ENCODE data around the gene GIT1.
"Not testable (repeated sequence)": the region's sequence is repeated elsewhere in the genome, so short reads cannot be mapped to it uniquely, and the experiment has no call there.

The GIT1 gene

DNA sequence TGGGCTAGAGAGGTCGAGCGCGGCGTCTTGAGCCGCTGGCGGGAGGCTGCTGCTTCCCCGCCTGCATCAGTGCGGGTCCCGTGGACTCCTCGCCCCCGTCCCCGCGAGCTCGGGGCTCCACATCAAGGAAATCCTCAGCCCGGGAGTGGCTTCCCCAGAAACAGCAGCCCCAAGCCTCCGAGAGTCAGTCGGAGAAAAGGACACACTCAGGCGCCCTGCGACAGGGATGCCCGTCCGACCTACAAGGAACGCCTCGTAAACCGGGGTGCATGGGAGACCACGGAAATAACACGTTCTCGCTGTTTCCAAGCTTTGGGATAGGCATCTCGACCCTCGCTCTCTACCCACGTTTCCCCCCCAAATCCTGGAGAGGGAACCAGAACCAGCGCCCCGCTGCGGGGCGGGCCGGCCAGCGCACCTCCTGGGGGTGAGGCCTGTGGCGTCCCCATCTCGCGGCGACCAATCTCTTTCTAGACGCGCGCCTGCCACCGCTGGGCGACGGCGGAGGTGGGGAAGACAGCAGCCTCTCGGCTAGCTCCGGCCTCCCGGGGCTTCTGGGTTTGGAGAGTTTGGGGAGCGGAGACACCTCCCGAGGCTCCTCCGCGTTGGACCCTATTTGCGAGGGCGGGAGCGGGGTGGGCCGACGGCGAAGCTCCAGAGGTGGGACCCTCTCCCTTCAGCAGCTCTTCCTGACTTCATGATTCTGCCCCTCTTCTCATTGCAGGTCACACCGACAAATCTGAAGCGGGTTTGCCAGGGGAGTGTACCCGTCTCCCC lies 21.7 kb downstream of the GIT1 start:
- peak; percentile 82 for DNase-seq (ENCODE audit: low spot score)

DNA sequence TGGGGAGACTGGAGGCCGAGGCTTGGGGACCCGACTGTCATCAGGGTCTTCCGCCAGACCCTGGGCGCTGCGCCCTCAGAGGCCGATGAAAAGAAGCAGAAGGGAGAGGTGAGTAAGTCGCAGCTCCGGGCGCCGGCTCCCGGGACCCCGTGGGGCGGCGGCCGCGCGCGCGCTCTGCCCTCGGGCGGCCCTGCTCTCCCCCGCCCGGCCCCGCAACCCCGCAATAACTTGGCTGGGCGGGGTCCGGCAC lies 22.2 kb downstream of the GIT1 start:
- DNase-seq (ENCODE audit: low spot score), result peak; percentile 41

DNA sequence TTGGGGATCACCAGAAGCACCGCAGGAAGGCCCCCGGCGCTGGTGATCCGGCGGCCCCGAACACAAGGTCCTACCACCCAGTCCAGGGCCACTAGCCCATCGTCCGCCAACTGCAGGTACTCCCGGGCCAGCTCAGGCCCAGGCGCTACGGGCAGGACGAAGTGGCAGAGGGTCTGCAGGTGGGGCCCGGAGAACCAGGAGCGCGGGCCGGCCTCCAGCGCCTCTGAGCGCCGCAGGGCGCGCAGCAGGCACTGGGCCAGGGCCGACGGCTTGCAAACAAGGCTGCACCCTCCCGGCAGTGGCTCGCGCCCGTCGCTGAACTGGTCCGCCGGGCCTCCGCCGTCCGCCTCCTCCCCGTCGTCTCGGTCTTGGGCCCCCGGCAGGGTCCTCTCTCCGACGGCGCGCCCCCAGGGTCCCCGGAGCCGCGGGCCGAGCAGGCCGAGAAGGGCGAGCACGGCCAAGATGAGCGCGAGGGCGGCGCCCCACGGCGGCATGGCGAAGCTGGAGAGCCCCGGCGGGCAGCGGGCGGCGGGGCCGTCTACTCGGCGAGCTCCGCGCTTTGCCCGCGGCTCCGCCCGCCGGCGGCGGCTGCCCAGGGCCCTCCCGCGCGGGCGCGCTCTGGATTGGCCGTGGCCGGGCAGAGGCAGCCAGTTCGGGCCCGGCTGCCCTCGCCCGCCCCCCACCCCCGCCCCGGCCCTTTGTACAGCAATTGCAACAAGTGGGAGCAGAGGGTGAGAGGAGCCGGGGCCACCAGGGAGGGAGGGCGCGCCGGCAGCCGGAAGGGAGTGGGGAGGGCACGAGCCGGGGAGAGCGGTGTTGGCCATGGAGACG lies 22.8 kb downstream of the GIT1 start, which contains the start of gene ABHD15:
Gene ABHD15 (minus strand): TSS at position 565 of the 831 bp plus-strand sequence. CDS start 71 bp downstream, at position 494.
- DNase-seq (ENCODE audit: low spot score), result peak; percentile 76

DNA sequence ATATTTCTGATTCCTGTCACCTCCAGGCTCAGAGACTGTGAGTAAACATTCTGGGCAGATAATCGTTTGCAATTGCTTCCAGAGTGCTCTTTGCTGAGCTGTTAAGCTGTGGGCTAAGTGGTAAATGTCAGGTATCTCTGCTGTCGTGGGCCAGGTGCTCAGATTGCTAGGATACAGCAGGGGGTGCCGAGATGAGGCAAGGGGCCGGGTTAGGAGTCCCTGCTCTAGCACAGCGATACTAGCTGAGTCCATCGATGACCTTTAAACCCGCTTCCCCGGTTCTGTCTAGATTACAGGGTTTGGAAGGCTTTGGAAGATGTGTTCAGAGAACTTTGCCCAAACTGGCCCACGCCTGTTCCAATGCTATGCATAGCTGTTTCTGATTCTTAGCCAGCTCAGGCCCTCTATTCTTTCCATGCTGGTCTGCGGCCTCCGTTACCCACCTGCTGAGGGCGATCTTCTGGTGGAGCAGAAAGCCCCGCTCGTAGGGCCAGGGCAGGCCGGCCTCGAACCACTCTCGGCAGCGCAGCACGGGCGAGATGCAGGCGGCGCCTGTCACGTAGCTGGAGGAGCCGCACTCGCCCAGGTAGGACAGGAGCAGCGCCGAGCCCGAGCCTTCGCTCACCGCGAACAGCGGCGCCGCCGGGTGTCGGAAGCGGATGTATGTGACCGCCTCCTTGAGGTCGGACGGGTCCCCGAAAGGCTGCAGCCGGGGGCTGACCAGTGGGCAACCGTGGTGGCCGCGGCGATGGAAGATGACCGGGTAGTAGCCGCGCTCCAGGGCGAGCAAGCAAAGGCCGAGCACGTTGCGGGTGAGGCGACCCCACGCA lies 23.6 kb downstream of the GIT1 start:
- DNase-seq (ENCODE audit: low spot score), result peak; percentile 74

DNA sequence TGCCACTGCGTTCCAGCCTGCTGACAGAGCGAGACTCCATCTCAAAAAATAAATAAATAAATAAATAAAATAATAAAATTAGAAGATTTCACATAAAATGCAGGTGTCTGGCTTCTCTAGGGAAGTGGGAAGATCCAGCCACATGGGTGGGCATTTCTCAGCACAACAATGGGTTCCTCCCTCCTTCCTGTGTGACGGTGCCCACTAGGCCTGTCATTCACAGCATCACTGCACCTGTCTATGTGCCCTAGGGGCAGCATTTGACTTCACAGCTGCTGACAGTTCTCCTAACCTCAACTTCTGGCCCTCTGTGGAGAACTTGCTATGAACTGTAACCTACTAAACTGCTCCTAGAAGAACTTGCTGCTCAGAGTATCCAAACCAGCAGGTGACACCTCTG lies 25.6 kb downstream of the GIT1 start:
- no peak for DNase-seq (ENCODE audit: low spot score)

DNA sequence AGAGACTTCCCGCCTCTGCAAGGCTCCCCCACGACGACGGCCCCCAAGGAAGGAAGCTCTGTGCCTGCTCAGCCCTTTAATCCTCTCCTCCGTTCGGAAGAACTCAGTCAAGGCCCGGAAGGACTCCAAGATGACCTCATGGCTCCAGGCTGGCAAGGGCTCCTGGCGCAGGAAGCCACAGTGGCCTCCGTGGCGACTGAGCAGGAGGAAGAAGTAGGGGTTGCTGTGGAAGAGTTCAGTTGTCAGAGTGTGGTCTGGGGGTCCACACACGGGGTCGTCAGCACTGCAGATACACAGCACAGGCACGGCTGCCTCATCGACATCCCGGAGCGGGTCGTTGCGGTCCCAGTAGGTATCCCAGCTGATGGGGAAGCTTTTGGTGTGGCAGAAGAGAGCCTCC lies 26.8 kb downstream of the GIT1 start:
- no peak for DNase-seq (ENCODE audit: low spot score)

DNA sequence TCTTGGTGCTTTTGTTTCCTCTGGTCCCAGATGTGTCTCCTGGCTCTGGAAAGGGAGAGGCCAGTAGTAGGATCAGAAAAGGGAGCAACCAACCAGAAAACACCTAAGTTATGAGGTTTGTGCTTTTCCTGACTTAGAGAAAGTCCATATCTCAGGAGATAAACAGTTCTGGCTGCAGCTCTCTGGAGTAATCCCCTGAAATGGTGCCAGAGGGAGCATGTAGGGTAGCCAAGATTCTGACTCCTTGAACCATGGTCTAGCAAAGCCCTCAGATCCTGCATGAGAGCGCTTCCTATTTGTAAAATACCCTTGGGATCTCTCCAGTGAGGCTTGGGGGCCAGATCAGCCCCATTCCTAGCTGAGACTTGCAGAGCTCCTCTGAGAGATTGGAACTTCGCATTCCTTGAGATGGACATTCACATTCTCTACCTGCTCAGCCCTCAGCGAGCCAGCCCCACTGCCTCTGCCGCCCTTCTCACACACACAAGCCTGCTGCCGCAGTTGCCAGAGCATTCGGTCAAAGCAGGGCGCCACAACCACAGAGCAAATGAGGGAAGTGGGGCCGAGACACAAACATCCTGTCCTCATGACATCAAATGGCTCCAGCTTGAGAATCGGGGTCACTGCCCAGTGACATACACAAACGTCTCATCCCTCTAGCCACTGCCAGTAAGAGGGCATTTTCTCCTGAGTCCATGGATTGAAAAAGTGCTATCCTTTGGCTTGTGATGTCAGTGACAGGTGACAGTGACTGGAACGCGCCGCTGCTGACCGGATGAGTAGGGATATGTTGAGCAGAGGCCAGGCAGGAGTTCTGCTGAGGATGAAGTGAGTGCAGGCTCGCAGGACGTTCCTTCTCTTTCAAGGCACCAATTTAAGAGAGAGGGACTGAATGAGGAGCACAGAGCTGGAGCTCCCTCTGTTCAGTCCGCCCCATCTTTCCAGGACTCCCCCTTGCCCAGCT lies 27.6 kb downstream of the GIT1 start:
- DNase-seq (ENCODE audit: low spot score), result no peak

DNA sequence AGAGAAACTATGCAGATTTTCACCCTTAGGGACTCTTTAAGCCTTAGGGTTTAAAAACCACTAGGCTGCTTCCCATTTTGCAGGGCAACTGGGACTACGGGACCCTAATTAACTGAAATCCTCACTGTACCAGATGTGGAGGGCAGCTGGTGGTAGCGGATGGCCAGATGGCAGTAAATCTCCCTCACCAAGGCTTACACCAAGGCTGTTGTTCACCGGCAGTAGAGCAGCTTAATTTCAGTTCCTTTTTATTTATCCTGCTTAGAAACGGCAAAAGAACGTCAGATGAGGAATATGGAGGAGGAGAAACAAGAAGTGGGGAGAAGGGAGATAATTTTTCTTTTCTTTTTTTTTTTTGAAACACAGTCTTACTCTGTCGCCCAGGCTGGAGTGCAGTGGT lies 29.1 kb downstream of the GIT1 start:
- no peak for DNase-seq (ENCODE audit: low spot score)

DNA sequence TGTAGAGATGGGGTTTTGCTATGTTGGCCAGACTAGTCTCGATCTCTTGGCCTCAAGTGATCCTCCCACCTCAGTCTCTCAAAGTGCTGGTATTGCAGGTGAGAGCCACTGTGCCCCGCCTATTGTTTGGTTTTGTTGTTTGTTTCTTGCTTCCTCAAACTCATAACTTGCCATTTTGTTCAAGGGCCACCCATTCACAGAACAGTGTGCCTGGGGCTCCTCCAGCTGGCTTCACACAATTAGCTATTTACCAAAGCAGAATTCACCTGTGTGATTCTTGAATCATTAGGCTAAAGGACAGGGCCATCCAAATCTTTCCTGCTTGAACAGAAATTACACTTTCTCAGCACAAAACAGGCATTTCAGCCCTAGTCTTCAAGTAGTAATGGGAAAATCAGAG lies 29.8 kb downstream of the GIT1 start:
- DNase-seq (ENCODE audit: low spot score), result no peak

DNA sequence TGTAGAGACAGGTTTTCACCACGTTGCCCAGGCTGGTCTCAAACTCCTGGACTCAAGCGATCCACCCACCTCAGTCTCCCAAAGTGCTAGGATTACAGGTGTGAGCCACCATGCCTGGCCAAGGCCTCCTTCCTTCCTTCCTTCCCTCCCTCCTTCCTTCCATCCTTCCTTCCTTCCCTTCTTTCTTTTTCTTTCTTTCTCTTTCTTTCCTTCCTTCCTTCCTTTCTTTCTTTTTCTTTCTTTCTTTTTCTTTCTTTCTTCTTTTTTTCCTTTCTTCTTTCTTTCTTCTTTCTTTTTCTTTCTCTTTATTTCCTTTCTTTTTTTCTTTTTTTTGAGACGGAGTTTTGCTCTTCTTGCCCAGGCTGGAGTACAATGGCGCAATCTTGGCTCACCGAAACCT lies 31.3 kb downstream of the GIT1 start:
- not testable (repeated sequence) for DNase-seq (ENCODE audit: low spot score)

DNA sequence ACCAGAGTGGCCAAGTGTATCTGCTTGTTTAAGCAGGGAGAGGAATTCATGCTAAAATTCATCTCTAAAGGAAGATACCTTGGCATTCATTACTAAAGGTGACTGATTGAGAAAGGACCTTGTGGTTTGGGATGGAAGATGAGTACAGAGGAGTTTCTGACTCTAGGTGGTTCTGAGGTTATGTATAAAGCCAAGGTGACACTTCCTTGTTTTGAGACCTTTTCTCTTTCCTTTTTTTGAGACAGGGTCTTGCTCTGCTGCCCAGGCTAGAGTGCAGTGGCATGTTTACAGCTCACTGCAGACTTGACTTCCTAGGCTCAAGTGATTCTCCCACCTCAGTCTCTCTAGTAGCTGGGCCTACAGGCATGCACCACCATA lies 31.7 kb downstream of the GIT1 start:
- DNase-seq (ENCODE audit: low spot score), result no peak

DNA sequence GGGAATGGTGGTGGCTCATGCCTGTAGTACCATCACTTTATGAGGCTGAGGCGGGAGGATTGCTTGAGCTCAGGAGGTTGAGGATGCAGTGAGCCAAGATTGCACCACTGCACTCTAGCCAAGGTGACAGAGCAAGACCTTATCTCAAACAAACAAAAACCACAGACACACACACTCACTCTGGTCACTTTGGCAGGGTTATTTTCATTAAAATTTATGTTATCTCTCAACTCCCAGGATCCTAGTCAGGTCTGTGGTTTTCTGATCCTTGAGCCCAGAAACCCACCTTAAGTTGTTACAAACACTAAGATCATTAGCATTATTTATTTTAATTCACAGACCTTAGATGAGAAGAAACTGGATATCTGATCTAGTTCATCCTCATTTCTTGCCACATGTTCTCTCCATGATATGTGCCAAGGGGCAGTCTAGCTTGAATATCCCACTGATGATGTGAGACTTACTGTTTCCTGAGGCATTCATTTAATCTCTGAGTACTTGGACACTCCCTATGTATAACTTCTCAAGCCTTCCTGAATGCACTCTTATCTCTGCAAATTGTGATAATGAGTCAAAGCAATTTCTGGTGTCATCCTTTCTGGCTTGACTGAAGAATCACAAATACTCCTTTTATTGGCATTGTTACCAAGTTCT lies 32.2 kb downstream of the GIT1 start:
- DNase-seq (ENCODE audit: low spot score), result no peak

DNA sequence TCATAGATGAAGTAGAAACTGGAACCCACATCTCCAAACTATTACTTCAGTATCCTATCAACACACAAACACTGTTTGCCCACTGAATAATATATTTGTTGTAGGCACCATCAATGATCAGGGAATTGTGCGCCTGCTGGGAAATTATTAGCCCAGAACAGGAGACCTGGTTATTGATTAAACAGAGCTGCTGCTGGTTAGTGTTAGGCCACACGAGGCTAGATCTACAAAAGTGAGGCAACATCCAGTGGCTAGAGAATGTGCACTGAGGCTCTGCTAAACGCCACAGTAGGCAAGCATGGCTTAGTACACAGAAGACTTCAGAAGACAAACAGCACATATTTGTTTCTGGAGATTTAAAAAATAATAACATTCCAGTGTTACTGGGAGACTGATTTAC lies 33.6 kb downstream of the GIT1 start:
- no peak for DNase-seq (ENCODE audit: low spot score)

DNA sequence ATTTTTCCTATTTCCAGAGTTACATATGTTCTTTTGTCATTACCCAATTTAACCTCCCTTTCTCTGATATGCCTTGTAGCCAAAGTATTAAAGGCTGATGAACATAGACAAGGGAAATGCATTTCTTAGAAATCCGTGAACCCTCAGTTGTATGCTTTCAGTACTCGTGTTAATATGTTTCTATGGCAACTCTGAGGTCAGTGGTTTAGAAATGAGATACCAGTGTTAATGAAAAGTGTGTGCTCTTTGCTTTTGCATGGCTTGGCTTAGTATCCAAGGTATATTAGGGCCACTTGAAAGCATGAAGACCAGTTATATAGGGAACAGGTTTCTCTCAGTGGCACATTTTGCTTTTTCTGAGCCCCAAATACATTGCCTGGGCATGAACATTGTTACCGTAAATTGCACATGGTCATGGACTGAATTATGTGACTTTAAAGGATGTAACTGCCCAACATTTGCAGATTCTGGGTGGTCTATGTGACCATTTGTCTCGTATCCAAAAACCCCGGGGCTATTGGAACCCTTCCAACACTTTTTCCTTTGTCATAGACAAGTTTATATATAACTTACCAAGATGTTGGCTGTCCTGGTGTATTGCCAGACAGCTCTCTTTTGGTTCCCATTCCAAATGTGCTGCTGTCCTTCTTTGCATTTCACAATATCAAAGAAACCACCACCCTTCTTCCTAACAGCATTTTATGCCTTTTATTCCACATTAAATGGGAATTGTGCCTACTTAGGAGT lies 40.1 kb downstream of the GIT1 start:
- DNase-seq (ENCODE audit: low spot score), result no peak

DNA sequence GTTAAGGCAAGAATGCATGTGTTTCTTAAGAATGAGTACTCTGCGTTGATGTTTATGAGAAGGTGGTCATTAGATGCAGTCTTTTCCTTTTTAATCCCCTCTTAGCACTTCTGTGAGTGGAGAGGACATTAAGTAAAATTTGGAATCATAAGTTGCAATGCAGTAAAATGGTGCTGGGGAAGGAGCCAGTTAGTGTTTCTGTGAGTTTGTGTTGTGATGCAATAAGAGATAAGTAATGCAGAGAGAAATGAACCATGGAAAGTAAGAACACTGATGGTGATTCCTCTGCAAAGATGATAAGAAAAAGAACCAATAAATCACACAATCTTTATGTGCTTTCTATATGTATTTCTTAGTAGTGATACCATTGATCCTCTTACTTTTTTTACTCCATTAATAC lies 42.6 kb downstream of the GIT1 start:
- no peak for DNase-seq (ENCODE audit: low spot score)

DNA sequence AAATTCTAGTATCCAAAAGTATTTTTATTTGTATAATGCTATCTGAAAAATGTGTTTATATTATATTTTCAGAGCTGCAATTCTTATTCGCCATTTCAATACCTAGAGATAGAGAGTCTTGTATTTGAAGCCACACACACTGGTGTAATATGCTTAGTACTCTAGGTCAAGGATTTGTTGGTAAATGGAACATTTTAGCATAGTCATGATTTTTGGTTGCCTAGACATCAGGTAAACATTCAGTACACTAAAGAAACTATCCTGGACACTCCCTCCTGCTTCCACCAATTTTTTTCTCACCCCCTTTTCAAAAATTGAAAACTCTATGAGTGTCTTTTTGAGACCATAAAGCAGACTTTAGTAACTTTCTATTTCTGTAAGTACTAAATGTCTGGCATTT lies 43.4 kb downstream of the GIT1 start:
- DNase-seq (ENCODE audit: low spot score), result no peak

DNA sequence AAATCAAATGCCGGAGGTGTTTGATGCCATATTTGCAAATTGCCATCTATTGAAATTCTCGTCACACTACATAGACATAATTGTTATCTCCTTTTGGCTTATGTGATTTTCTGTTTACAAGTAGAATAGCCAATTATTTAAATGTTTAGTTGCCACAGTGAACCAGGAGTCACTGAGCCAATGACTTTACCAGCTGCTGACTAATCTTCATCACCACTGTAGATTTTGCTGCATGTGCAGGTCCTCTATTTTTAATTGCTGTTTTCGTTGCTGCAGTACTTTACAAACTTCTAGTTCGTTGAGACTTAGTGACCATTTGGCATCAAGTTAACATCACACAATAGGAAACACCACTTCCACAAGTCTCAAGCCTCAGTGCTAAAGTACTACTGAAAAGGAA lies 45.4 kb downstream of the GIT1 start:
- no peak for DNase-seq (ENCODE audit: low spot score)

DNA sequence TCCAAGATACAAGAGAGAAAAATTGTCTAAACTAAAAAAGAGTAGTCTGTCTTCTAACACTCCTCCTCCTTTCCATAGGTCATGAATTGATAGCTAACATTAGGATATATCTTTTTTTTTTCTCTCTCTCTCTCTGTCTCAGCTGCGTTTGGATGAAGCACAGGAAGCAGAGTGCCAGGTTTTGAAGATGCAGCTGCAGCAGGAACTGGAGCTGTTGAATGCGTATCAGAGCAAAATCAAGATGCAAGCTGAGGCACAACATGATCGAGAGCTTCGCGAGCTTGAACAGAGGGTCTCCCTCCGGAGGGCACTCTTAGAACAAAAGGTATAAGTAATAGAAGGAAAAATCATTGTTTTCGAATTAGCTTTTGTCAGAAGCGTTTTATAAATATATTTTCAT lies 55.5 kb downstream of the GIT1 start:
- DNase-seq (ENCODE audit: low spot score), result no peak

DNA sequence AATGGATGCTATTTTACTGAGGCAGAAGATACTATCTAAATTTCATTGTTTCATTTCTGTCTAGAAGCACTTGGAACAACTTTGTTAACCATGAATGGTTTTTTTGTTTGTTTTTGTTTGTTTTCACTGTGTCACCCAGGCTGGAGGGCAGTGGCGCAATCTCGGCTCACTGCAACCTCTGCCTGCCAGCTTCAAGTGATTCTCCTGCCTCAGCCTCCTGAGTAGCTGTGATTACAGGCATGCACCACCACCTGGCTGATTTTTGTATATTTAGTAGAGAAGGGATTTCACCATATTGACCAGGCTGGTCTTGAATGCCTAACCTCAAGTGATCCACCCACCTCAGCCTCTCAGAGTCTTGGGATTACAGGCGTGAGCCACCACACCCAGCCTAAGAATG lies 63.1 kb downstream of the GIT1 start:
- no peak for DNase-seq (ENCODE audit: low spot score)

DNA sequence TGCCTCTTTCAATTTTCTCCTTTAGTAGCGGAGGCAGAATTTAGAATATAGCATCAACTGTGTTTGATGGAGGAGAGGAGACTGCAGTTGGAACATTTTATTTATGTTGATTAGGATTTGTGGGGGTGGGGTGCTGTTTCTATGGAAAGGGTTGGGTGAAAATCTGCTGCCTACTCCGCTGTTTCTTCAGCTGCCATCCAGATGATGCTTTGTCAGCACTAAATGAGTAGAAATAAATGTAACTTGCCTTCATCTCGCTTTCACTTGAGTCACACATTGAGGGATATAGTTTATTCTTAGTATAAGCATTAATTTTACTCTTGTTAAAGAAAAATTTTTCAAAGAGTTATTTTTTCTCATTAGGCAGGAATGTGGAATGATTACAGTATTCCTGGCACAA lies 64.8 kb downstream of the GIT1 start:
- no peak for DNase-seq (ENCODE audit: low spot score)

Data from RKO (cell line).